Stimulated activated naive CD8-positive, alpha-beta T cell treated with anti-CD3 and anti-CD28 coated beads, Interleukin-15, Interleukin-2, amounts not matched to agents 100 ng/mL and 50 ng/mL, for 24 hours (primary cell): Measurements from ENCODE around the gene EFCAB6.
A peak's percentile ranks its signal among the peaks of the same experiment; 100 is the strongest.

Experiments
- H3K27ac Mint-ChIP-seq: one replicate; pipeline ENCODE4 v1.8.0; 2021; ENCODE audit warnings: mild to moderate bottlenecking, mixed read lengths
- H3K27me3 Mint-ChIP-seq: one replicate; pipeline ENCODE4 v1.8.0; 2021; ENCODE audit warnings: mixed read lengths
- H3K36me3 Mint-ChIP-seq: one replicate; pipeline ENCODE4 v1.8.0; 2021; ENCODE audit warnings: low read depth, mixed read lengths
- H3K4me1 Mint-ChIP-seq: one replicate; pipeline ENCODE4 v1.8.0; 2021; ENCODE audit warnings: low read depth, mixed read lengths
- H3K4me3 Mint-ChIP-seq: one replicate; pipeline ENCODE4 v1.8.0; 2021; ENCODE audit warnings: mild to moderate bottlenecking, mixed read lengths
- H3K9me3 Mint-ChIP-seq: one replicate; pipeline ENCODE4 v1.8.0; 2021; ENCODE audit warnings: mixed read lengths

EFCAB6 gene, protein sequence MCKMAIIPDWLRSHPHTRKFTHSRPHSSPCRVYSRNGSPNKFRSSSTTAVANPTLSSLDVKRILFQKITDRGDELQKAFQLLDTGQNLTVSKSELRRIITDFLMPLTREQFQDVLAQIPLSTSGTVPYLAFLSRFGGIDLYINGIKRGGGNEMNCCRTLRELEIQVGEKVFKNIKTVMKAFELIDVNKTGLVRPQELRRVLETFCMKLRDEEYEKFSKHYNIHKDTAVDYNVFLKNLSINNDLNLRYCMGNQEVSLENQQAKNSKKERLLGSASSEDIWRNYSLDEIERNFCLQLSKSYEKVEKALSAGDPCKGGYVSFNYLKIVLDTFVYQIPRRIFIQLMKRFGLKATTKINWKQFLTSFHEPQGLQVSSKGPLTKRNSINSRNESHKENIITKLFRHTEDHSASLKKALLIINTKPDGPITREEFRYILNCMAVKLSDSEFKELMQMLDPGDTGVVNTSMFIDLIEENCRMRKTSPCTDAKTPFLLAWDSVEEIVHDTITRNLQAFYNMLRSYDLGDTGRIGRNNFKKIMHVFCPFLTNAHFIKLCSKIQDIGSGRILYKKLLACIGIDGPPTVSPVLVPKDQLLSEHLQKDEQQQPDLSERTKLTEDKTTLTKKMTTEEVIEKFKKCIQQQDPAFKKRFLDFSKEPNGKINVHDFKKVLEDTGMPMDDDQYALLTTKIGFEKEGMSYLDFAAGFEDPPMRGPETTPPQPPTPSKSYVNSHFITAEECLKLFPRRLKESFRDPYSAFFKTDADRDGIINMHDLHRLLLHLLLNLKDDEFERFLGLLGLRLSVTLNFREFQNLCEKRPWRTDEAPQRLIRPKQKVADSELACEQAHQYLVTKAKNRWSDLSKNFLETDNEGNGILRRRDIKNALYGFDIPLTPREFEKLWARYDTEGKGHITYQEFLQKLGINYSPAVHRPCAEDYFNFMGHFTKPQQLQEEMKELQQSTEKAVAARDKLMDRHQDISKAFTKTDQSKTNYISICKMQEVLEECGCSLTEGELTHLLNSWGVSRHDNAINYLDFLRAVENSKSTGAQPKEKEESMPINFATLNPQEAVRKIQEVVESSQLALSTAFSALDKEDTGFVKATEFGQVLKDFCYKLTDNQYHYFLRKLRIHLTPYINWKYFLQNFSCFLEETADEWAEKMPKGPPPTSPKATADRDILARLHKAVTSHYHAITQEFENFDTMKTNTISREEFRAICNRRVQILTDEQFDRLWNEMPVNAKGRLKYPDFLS (N-terminal part only)

DNA sequence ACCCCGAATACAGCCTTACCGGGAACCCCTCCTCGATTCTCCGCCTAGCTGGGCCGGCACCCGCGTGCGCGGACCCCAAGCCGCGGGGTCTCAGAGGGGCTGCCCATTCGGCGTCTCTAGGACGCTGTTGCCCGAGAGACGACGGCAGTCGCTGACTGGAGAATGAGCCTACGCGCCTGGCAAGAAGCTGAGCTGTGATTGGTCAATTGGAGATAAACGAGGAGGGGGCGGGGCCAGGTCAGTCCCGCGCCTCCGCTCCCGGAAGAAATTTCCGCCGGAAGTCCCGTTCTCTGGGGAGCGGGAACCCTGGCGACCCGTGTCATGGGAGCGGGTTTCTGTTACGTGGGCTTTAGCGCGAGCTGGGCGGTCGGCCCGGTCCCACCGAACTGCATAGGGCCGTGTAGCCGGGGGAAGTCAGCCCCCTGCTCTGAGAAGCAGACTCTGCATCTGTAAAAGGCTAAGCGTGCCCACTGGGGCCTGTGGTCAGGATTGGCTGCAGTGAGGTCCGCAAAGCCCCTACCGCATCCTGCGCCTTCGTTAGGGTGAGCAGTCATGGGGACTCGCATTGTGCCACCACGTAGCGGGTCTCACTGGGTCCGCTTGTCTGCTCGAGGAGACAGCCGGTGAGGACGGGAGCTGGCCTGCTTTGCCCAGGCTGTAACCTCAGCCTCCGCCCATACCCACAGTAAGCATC is at the start of gene EFCAB6:
Gene EFCAB6, minus strand, starts transcription at position 157 of the 694 bp plus-strand sequence. CDS start 29,987 bp downstream, outside the sequence.
- Mint-ChIP-seq H3K27me3 (no peaks in the 10 kb centered on the region), H3K36me3 (peaks cover 4% of the 10 kb centered on the region), H3K4me1 (peaks cover 23% of the 10 kb centered on the region), H3K4me3 (peak within 1 kb of the TSS; percentile 88), H3K27ac (peak within 1 kb of the TSS; percentile 88), H3K9me3 (no peaks in the 10 kb centered on the region)

DNA sequence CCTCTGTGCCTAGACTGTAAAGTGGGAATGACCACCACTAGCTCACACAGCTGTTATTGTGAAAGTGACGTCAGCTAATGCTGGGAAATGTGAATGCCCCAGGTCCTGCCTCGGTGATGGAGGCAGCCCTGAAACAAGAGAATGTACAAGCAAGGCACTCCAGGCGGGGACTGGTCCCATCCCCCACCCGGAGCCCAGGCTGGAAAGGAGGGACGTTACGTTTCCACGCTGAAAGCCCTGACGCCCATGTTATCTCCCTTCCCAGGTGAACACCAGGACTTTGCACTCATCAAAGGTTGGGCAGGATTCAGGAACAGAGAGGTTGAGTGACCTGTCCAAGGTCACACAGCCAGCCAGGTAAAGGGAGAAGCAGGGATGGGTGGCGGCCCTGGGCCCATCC is 49.4 kb upstream of the EFCAB6 start:
- peaks cover 10% of the 10 kb centered on the region for H3K9me3 Mint-ChIP-seq
- H3K36me3 Mint-ChIP-seq, result no peaks in the 10 kb centered on the region
- peaks cover 66% of the 10 kb centered on the region for H3K27me3 Mint-ChIP-seq
- H3K27ac Mint-ChIP-seq, result no peak overlapping the region
- H3K4me3 Mint-ChIP-seq, result peak overlapping the region; percentile 37
- peaks cover 5% of the 10 kb centered on the region for H3K4me1 Mint-ChIP-seq

DNA sequence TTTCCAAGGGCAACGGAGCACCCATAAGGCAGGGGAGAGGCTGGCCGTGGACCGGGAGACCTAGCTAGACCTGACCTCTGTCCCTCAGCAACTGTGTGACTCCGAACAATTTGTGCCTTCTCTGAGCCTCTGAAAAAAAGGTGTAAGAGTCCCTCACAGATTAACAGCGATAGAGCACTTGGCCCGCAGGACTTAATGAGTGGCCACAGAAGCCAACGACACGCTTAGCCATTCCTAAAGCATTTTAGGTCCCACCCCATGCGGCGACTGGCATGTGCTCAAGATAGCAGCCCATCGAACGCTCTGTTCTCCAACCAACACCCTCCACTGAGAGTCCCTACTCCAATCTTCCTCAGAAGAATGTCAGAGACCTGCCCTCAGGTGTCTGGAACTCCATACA is 48.7 kb upstream of the EFCAB6 start:
- H3K27me3 Mint-ChIP-seq, result peaks cover 62% of the 10 kb centered on the region
- H3K27ac Mint-ChIP-seq, result no peak overlapping the region
- H3K9me3 Mint-ChIP-seq, result peaks cover 10% of the 10 kb centered on the region
- H3K4me1 Mint-ChIP-seq, result peaks cover 5% of the 10 kb centered on the region
- no peak overlapping the region for H3K4me3 Mint-ChIP-seq
- H3K36me3 Mint-ChIP-seq, result no peaks in the 10 kb centered on the region

GRCh38 chr22:43860126-43860525 is 48.0 kb upstream of the EFCAB6 start:
- Mint-ChIP-seq H3K9me3 (peaks cover 10% of the 10 kb centered on the region), H3K36me3 (no peaks in the 10 kb centered on the region), H3K27ac (no peak overlapping the region), H3K27me3 (peaks cover 58% of the 10 kb centered on the region), H3K4me1 (peaks cover 5% of the 10 kb centered on the region), H3K4me3 (no peak overlapping the region)

DNA sequence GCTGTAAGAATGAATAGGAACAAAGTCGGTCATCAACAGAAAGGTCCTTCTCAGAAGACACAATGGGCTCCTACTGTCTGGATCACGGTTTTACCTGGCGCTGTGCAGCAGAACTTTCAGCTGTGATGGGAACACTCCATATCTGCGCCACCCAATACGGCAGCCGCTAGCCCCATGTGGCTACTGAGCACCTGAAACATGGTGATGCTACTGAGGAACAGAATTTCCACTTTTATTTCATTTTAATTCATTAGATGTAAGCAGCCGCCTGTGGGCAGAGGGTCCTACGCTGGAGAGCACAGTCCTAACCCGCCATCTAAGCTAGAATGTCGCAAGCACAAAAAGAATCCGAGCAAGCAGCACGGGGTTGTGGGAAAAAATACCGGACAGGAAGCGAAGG is 47.5 kb upstream of the EFCAB6 start:
- no peaks in the 10 kb centered on the region for H3K36me3 Mint-ChIP-seq
- H3K27ac Mint-ChIP-seq, result no peak overlapping the region
- H3K9me3 Mint-ChIP-seq, result peaks cover 10% of the 10 kb centered on the region
- peaks cover 5% of the 10 kb centered on the region for H3K4me1 Mint-ChIP-seq
- H3K4me3 Mint-ChIP-seq, result no peak overlapping the region
- peaks cover 53% of the 10 kb centered on the region for H3K27me3 Mint-ChIP-seq

- Mint-ChIP-seq H3K27me3 (peaks cover 51% of the 10 kb centered on the region), H3K36me3 (no peaks in the 10 kb centered on the region), H3K4me1 (peaks cover 5% of the 10 kb centered on the region), H3K27ac (no peak overlapping the region), H3K4me3 (no peak overlapping the region), H3K9me3 (peaks cover 10% of the 10 kb centered on the region)
Observed at GRCh38 chr22:43859176-43859575, 47.1 kb upstream of the EFCAB6 start.

DNA sequence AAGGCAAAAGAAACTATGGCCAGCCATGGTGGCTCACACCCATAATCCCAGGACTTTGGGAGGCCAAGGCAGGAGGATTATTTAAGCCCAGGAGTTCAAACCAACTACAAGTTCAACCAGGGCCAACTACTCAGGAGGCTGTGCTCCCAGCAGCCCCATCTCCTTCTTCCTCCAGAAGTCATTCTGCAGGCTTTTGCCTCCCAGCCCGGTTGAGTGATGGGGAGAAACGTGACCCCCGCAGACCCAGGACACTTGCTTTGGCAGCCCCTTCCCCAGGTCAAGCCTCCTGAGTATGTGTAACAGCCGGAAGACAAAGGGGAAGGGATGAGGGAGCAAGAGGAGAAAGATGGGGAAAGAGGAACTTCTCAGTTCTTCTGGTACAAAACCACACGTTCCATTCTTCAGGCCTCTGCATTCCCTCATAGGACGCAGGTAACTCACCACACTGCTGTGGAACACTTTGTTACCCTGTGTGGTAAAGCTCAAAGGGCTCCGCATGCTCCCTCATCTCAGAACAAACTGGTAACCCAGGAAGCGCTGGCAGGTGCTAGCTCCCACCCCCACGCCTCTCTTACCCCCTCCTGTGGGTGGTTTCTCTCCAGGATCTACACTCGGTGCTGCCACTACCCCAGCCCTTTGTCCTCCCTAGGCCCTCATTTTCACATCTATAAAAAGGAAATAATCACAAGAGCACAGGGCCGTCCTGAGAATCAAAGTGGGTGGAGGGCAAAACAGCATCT is 46.2 kb upstream of the EFCAB6 start:
- Mint-ChIP-seq H3K27ac (no peak overlapping the region), H3K4me1 (peaks cover 5% of the 10 kb centered on the region), H3K27me3 (peaks cover 42% of the 10 kb centered on the region), H3K36me3 (no peaks in the 10 kb centered on the region), H3K4me3 (no peak overlapping the region), H3K9me3 (peaks cover 10% of the 10 kb centered on the region)

DNA sequence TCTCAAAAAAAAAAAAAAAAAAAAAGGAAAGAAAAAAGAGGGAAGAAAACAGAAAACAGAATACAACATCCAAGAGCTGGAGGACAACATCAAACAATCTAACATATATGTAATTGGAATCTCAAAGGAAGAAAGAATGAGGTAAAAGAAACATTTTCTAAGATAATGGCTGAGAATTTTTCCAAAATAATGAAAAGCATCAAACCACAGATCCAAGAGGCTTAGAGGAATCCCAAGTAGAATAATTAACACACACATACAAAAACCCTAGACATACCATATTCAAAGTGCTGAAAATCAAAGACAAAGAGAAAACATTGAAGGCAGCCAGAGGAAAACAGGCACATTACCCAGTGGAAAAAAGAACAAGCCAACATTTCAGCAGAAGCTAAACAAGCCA is 45.3 kb upstream of the EFCAB6 start:
- Mint-ChIP-seq H3K9me3 (peaks cover 10% of the 10 kb centered on the region), H3K27ac (no peak overlapping the region), H3K27me3 (peaks cover 43% of the 10 kb centered on the region), H3K4me3 (no peak overlapping the region), H3K4me1 (no peaks in the 10 kb centered on the region), H3K36me3 (no peaks in the 10 kb centered on the region)

GRCh38 chr22:43855431-43855830 is 43.3 kb upstream of the EFCAB6 start:
- peaks cover 36% of the 10 kb centered on the region for H3K27me3 Mint-ChIP-seq
- H3K9me3 Mint-ChIP-seq, result peaks cover 10% of the 10 kb centered on the region
- H3K4me1 Mint-ChIP-seq, result no peaks in the 10 kb centered on the region
- H3K4me3 Mint-ChIP-seq, result no peak overlapping the region
- no peaks in the 10 kb centered on the region for H3K36me3 Mint-ChIP-seq
- no peak overlapping the region for H3K27ac Mint-ChIP-seq

DNA sequence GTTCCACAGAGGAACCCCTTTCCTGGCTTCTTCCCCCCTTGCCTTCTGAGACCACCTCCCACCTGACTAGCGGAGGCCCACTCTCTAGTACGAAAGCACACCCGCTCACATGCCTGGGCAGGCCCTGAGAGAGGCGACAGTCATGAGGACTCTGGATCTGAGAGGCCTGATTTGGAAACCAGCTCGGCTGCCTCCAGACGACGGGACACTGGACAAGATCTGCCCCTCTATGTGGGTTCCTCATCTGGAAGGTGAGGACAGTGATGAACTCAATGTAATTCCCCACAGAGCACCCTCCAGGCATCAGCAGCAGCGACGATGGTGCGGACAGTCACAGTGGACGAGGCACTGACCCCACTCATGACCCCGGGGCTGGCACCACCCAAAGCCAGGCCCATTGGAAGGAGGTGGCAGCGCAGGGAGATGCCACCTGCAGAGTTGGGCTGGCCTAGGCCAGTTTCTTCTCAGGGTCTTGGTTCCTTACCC is 42.7 kb upstream of the EFCAB6 start:
- H3K36me3 Mint-ChIP-seq, result no peaks in the 10 kb centered on the region
- no peaks in the 10 kb centered on the region for H3K4me1 Mint-ChIP-seq
- no peak overlapping the region for H3K27ac Mint-ChIP-seq
- peaks cover 30% of the 10 kb centered on the region for H3K27me3 Mint-ChIP-seq
- H3K9me3 Mint-ChIP-seq, result peaks cover 10% of the 10 kb centered on the region
- H3K4me3 Mint-ChIP-seq, result no peak overlapping the region

DNA sequence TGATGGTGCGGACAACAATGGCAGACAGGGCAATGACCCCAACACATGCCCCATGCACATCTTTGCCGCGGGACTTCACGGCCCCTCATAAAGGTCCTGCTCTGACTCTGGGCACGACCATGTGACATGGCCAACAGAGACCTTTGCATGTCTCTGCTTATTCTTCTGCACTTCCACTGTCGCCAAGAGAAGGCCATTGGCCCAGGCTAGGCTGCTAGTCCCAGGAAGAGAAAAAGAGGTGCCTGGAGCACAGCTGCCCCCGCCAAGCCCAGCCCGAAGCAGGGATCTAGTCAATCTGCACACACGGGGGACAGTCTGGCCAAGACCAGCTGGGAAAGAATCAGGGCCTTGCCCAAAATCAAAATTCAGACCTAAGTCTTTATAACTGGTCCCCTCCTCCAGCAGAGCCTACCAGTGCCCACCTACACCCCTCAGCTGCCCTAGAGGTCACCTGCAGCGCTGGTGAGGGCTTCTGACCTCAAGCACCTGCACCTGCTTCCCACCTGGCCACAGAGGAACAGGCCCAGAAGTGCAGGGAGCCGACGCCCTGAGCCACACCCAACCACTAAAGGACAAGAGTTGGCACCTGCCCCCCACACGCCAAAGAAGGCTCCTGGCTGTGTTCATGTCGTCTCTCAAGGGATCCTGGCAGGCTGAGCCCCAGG is 42.1 kb upstream of the EFCAB6 start:
- H3K27ac Mint-ChIP-seq, result no peak overlapping the region
- H3K4me1 Mint-ChIP-seq, result no peaks in the 10 kb centered on the region
- H3K27me3 Mint-ChIP-seq, result peaks cover 28% of the 10 kb centered on the region
- peaks cover 10% of the 10 kb centered on the region for H3K9me3 Mint-ChIP-seq
- H3K36me3 Mint-ChIP-seq, result no peaks in the 10 kb centered on the region
- H3K4me3 Mint-ChIP-seq, result no peak overlapping the region

GRCh38 chr22:43853328-43853931 is 41.3 kb upstream of the EFCAB6 start:
- Mint-ChIP-seq H3K27me3 (peaks cover 27% of the 10 kb centered on the region), H3K4me3 (no peak overlapping the region), H3K36me3 (no peaks in the 10 kb centered on the region), H3K27ac (no peak overlapping the region), H3K4me1 (no peaks in the 10 kb centered on the region), H3K9me3 (peaks cover 10% of the 10 kb centered on the region)
